Activated T-cell treated with anti-CD3 and anti-CD28 coated beads for 4 hours (primary cell): ENCODE results near the gene NUDT16.
A peak's percentile ranks its signal among the peaks of the same experiment; 100 is the strongest.
"Not testable (repeated sequence)": the region's sequence is repeated elsewhere in the genome, so short reads cannot be mapped to it uniquely, and the experiment has no call there.

Experiments
- DNase-seq: peaks from one replicate; pipeline ENCODE4 v3.0.0-alpha.2; 2020

Gene NUDT16

GRCh38 chr3:131381445-131382291 is at the start of gene NUDT16:
TSS of gene NUDT16 (plus strand) at chr3:131381774. CDS start at chr3:131381805, 31 bp downstream.
- peak; percentile 90 for DNase-seq

- no peak for DNase-seq
Observed at GRCh38 chr3:131338948-131339640, 42.5 kb upstream of the NUDT16 start.

GRCh38 chr3:131341761-131342160 is 39.8 kb upstream of the NUDT16 start:
- DNase-seq = no peak

GRCh38 chr3:131348911-131349310 is 32.7 kb upstream of the NUDT16 start:
- DNase-seq = no peak

GRCh38 chr3:131349454-131349853 is 32.1 kb upstream of the NUDT16 start:
- DNase-seq = no peak

- no peak for DNase-seq
Observed at GRCh38 chr3:131349946-131350347, 31.6 kb upstream of the NUDT16 start.

- DNase-seq = no peak
Observed at GRCh38 chr3:131350506-131350905, 31.1 kb upstream of the NUDT16 start.

- DNase-seq = no peak
Observed at GRCh38 chr3:131353016-131353877, 28.3 kb upstream of the NUDT16 start.

GRCh38 chr3:131353986-131354385 is 27.6 kb upstream of the NUDT16 start:
- DNase-seq = no peak

- no peak for DNase-seq
Observed at GRCh38 chr3:131356006-131356595, 25.5 kb upstream of the NUDT16 start.

- DNase-seq = no peak
Observed at GRCh38 chr3:131357275-131357674, 24.3 kb upstream of the NUDT16 start.

GRCh38 chr3:131360191-131360755 is 21.3 kb upstream of the NUDT16 start:
- DNase-seq = no peak

GRCh38 chr3:131361066-131361463 is 20.5 kb upstream of the NUDT16 start:
- not testable (repeated sequence) for DNase-seq

- DNase-seq = no peak
Observed at GRCh38 chr3:131361464-131362421, 19.8 kb upstream of the NUDT16 start.

GRCh38 chr3:131363275-131363674 is 18.3 kb upstream of the NUDT16 start:
- DNase-seq = no peak

- no peak for DNase-seq
Observed at GRCh38 chr3:131370935-131371687, 10.5 kb upstream of the NUDT16 start.

- DNase-seq = no peak
Observed at GRCh38 chr3:131371688-131372066, 9.9 kb upstream of the NUDT16 start.

- no peak for DNase-seq
Observed at GRCh38 chr3:131374741-131375140, 6.8 kb upstream of the NUDT16 start.

- not testable (repeated sequence) for DNase-seq
Observed at GRCh38 chr3:131380821-131381444, 641 bp upstream of the NUDT16 start.
